Keratinocyte (primary cell): ENCODE measurements around the gene JTB.

Experiments used
- EZH2 ChIP-seq: IDR thresholded peaks from one replicate; pipeline ENCODE4 v1.6.1; 2012; ENCODE audit warnings: inconsistent platforms, mild to moderate bottlenecking, low read length, moderate library complexity
- TF ChIP-seq, protein P1 (sequence below), 3 experiments: IDR thresholded peaks in 1 of 3; conservative IDR thresholded peaks in 1 of 3; optimal IDR thresholded peaks in 1 of 3; 2 replicates in 2 of 3; 3 replicates in 1 of 3; pipeline versions ENCODE3 to v1.5.1; 2011; ENCODE audit warnings: low read length in 3 of 3, mild to moderate bottlenecking in 3 of 3, moderate library complexity in 2 of 3, control low read depth in 1 of 3, inconsistent platforms in 1 of 3; ENCODE audit not compliant: insufficient read depth in 2 of 3; ENCODE audit errors: extremely low read depth in 1 of 3

DNA sequence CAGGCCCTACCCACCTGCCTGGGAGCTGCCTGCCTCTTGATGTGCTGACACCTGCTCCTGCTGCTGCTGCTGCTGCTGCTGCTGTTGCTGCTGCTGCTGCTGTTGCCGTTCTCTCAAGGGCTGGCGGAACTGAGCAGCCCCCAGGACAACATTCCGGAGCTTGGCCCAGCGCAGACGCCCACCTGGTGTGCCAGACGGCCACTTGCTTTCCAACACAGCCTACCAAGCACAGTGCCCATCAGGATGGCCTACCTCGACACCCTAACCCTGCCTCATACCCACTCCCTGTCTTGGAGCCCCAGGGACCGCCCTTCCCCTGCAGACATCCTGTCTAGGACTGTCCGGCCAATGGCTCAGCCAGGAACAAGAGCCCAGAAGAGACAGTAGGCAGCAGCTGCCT is 42.7 kb downstream of the JTB start:
- TF ChIP-seq, protein P1, sequence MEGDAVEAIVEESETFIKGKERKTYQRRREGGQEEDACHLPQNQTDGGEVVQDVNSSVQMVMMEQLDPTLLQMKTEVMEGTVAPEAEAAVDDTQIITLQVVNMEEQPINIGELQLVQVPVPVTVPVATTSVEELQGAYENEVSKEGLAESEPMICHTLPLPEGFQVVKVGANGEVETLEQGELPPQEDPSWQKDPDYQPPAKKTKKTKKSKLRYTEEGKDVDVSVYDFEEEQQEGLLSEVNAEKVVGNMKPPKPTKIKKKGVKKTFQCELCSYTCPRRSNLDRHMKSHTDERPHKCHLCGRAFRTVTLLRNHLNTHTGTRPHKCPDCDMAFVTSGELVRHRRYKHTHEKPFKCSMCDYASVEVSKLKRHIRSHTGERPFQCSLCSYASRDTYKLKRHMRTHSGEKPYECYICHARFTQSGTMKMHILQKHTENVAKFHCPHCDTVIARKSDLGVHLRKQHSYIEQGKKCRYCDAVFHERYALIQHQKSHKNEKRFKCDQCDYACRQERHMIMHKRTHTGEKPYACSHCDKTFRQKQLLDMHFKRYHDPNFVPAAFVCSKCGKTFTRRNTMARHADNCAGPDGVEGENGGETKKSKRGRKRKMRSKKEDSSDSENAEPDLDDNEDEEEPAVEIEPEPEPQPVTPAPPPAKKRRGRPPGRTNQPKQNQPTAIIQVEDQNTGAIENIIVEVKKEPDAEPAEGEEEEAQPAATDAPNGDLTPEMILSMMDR (optimal IDR thresholded peaks at IDR 0.05 in 1 of 3, IDR thresholded peaks at IDR 0.05 in 1 of 3, conservative IDR thresholded peaks at IDR 0.05 in 1 of 3; ENCODE audit: extremely low read depth in 1 of 3, insufficient read depth in 2 of 3, low read length in 3 of 3) = no peak
- no peak for TF ChIP-seq EZH2
